AML-193 (cell line): Measurements from ENCODE around the gene MOV10.
"Not testable (repeated sequence)": the region's sequence is repeated elsewhere in the genome, so short reads cannot be mapped to it uniquely, and the experiment has no call there.

Source experiments
- DNase-seq, 2 experiments: peaks; one replicate each; lab custom pipeline; 2025; lab: John Stamatoyannopoulos, UW

MOV10 gene

GRCh38 chr1:112674440-112674985 lies at the start of gene MOV10:
Gene MOV10 (plus strand): TSS chr1:112674659. CDS start chr1:112674913, 254 bp downstream.
- peak; percentile 36 to 38 for DNase-seq

GRCh38 chr1:112625696-112626095 lies 48.8 kb upstream of the MOV10 start:
- DNase-seq: no peak

- no peak for DNase-seq
Observed at GRCh38 chr1:112626193-112626592, 48.3 kb upstream of the MOV10 start.

- no peak for DNase-seq
Observed at GRCh38 chr1:112626887-112627286, 47.6 kb upstream of the MOV10 start.

GRCh38 chr1:112628516-112628915 lies 45.9 kb upstream of the MOV10 start:
- no peak for DNase-seq

- DNase-seq: no peak
Observed at GRCh38 chr1:112629256-112629655, 45.2 kb upstream of the MOV10 start.

- no peak for DNase-seq
Observed at GRCh38 chr1:112633628-112634027, 40.8 kb upstream of the MOV10 start.

- DNase-seq: no peak
Observed at GRCh38 chr1:112634367-112634766, 40.1 kb upstream of the MOV10 start.

- no peak for DNase-seq
Observed at GRCh38 chr1:112636056-112636455, 38.4 kb upstream of the MOV10 start.

- DNase-seq: no peak
Observed at GRCh38 chr1:112636597-112637253, 37.7 kb upstream of the MOV10 start.

- DNase-seq: no peak
Observed at GRCh38 chr1:112637254-112638109, 37.0 kb upstream of the MOV10 start.

- DNase-seq: no peak
Observed at GRCh38 chr1:112638110-112638428, 36.4 kb upstream of the MOV10 start.

GRCh38 chr1:112640437-112640836 lies 34.0 kb upstream of the MOV10 start:
- DNase-seq: not testable (repeated sequence)

GRCh38 chr1:112643080-112643479 lies 31.4 kb upstream of the MOV10 start:
- DNase-seq: no peak

GRCh38 chr1:112646225-112646624 lies 28.2 kb upstream of the MOV10 start:
- DNase-seq: no peak

GRCh38 chr1:112651205-112651604 lies 23.3 kb upstream of the MOV10 start:
- no peak for DNase-seq

- no peak for DNase-seq
Observed at GRCh38 chr1:112665857-112666256, 8.6 kb upstream of the MOV10 start.

GRCh38 chr1:112666946-112667345 lies 7.5 kb upstream of the MOV10 start:
- DNase-seq: no peak

GRCh38 chr1:112672009-112672408 lies 2.5 kb upstream of the MOV10 start:
- no peak for DNase-seq

- no peak for DNase-seq
Observed at GRCh38 chr1:112672842-112673241, 1.6 kb upstream of the MOV10 start.

GRCh38 chr1:112673592-112674439 lies 643 bp upstream of the MOV10 start:
- DNase-seq: peak; percentile 32 to 52

GRCh38 chr1:112674986-112675727 lies 698 bp downstream of the MOV10 start:
- no peak for DNase-seq
